B cell (primary cell): Measurements from ENCODE around the gene TBC1D22A.

Source experiments
- CTCF ChIP-seq: fragments of 200-600 bp; IDR thresholded peaks from one replicate; pipeline ENCODE4 v1.8.0; 2022; ENCODE audit warnings: antibody characterized with exemption, mild to moderate bottlenecking
- EZH2 ChIP-seq: IDR thresholded peaks from 2 replicates; pipeline ENCODE4 v1.6.1; 2012; ENCODE audit warnings: borderline replicate concordance, low read depth, mild to moderate bottlenecking, moderate library complexity, low read length; ENCODE audit not compliant: insufficient read depth, poor library complexity, severe bottlenecking

GRCh38 chr22:47063071-47063509, 300.6 kb downstream of the TBC1D22A start:
- TF ChIP-seq CTCF (no peak), EZH2 (no peak)
